H1 (cell line): ENCODE measurements around the gene HDAC10. TPM values are rescaled to one million over a fixed set of nuclear protein-coding genes. Genes with fewer than 3 reads are reported as not detected.

ENCODE experiments used
- CTCF ChIA-PET: fragments of 300-600 bp; sonication (Branson Sonifier 250); formaldehyde crosslinking; loops from one replicate; lab custom pipeline; 2021; ENCODE audit not compliant: partially characterized antibody; lab: Charles Lee
- POLR2A ChIA-PET: fragments of 300-600 bp; sonication (Branson Sonifier 250); formaldehyde crosslinking; loops from one replicate; lab custom pipeline; 2021; ENCODE audit warnings: inconsistent platforms; ENCODE audit not compliant: partially characterized antibody; lab: Charles Lee
- DNase-seq, 2 experiments: peaks; one replicate each; pipeline versions ENCODE4 v3.0.0 to v3.0.0-alpha.2; 2010 to 2022; ENCODE audit warnings: low spot score in 2 of 2, low read depth in 1 of 2, mixed read lengths in 1 of 2
- FAIRE-seq: peaks from 2 replicates; lab custom pipeline; 2011; peaks lifted over from hg19 to GRCh38; lab: Jason Lieb, UNC
- H2AFZ ChIP-seq: 2 replicates; pipeline ENCODE4 v1.8.1; 2012; ENCODE audit warnings: low read length, inconsistent platforms
- H2AK5ac ChIP-seq: 2 replicates; pipeline ENCODE4 v1.6.1; 2013; ENCODE audit warnings: low read depth, low read length
- H2BK120ac ChIP-seq: replicated peaks from 2 replicates; pipeline ENCODE3; 2013; ENCODE audit warnings: low read depth, low read length, inconsistent platforms
- H2BK12ac ChIP-seq: 2 replicates; pipeline ENCODE4 v1.6.1; 2013; ENCODE audit warnings: low read depth, low read length
- H2BK15ac ChIP-seq: 2 replicates; pipeline ENCODE4 v1.6.1; 2013; ENCODE audit warnings: low read length
- H2BK20ac ChIP-seq: 2 replicates; pipeline ENCODE4 v1.6.1; 2013; ENCODE audit warnings: low read length
- H2BK5ac ChIP-seq: 2 replicates; pipeline ENCODE4 v1.6.1; 2013; ENCODE audit warnings: low read depth, low read length
- H3K14ac ChIP-seq: 2 replicates; pipeline ENCODE4 v1.6.1; 2013; ENCODE audit warnings: inconsistent platforms; ENCODE audit not compliant: insufficient read length
- H3K18ac ChIP-seq: 2 replicates; pipeline ENCODE4 v1.6.1; 2013; ENCODE audit warnings: low read length; ENCODE audit errors: extremely low read depth
- H3K23ac ChIP-seq: 2 replicates; pipeline ENCODE4 v1.6.1; 2013; ENCODE audit warnings: inconsistent platforms; ENCODE audit not compliant: insufficient read length
- H3K23me2 ChIP-seq: 2 replicates; pipeline ENCODE4 v1.6.1; 2013; ENCODE audit warnings: low read depth, low read length
- H3K27ac ChIP-seq: 2 replicates; pipeline ENCODE4 v1.6.1; 2011; ENCODE audit warnings: low read depth, low read length, inconsistent platforms
- H3K27me3 ChIP-seq, 4 experiments: replicated peaks in 1 of 4; 1 replicate in 1 of 4; 2 replicates in 3 of 4; pipeline versions ENCODE4 v1.6.1 to v1.8.1; 2011 to 2013; ENCODE audit warnings: low read length in 3 of 4, mild to moderate bottlenecking in 3 of 4, inconsistent platforms in 2 of 4, mixed read lengths in 2 of 4, moderate library complexity in 1 of 4; ENCODE audit not compliant: control insufficient read depth in 3 of 4, insufficient read depth in 3 of 4; ENCODE audit errors: extremely low read depth in 1 of 4
- H3K36me3 ChIP-seq, 4 experiments: 2 replicates each; pipeline versions ENCODE4 v1.6.1 to v1.8.1; 2011 to 2013; ENCODE audit warnings: mild to moderate bottlenecking in 4 of 4, low read length in 3 of 4, moderate library complexity in 2 of 4, control low read depth in 1 of 4, inconsistent platforms in 1 of 4; ENCODE audit not compliant: insufficient read depth in 4 of 4, control insufficient read depth in 2 of 4
- H3K4ac ChIP-seq: replicated peaks from 2 replicates; pipeline ENCODE3; 2013; ENCODE audit warnings: low read length, low read depth, mixed read lengths, inconsistent platforms; ENCODE audit not compliant: insufficient read length
- H3K4me1 ChIP-seq, 4 experiments: replicated peaks in 1 of 4; 1 replicate in 1 of 4; 2 replicates in 3 of 4; pipeline versions ENCODE4 v1.6.1 to v1.8.1; 2011 to 2013; ENCODE audit warnings: low read length in 3 of 4, inconsistent platforms in 2 of 4, mixed read lengths in 1 of 4; ENCODE audit not compliant: insufficient read depth in 4 of 4, control insufficient read depth in 3 of 4
- H3K4me2 ChIP-seq, 2 experiments: 2 replicates each; pipeline versions ENCODE4 v1.6.1 to v1.8.1; 2011 to 2013; ENCODE audit warnings: low read depth in 2 of 2, low read length in 2 of 2, control low read depth in 1 of 2, inconsistent platforms in 1 of 2, mild to moderate bottlenecking in 1 of 2; ENCODE audit not compliant: insufficient read depth in 1 of 2
- H3K4me3 ChIP-seq, 4 experiments: fragments of 200-600, 300-600 bp in 1 of 4; sonication (generic), shearing (Covaris generic), sonication (Bioruptor Twin) in 1 of 4; 2 replicates each; pipeline versions ENCODE4 v1.5.1 to v1.8.1; 2011 to 2016; ENCODE audit warnings: low read length in 4 of 4, low read depth in 3 of 4, control low read depth in 2 of 4, inconsistent platforms in 2 of 4, mild to moderate bottlenecking in 2 of 4, mixed read lengths in 1 of 4, moderate library complexity in 1 of 4; ENCODE audit not compliant: insufficient read depth in 2 of 4; ENCODE audit errors: extremely low read depth in 1 of 4
- H3K56ac ChIP-seq: replicated peaks from 2 replicates; pipeline ENCODE3; 2013; ENCODE audit warnings: low read depth, mild to moderate bottlenecking, mixed read lengths, low read length, inconsistent platforms; ENCODE audit not compliant: insufficient read length
- H3K79me1 ChIP-seq: 2 replicates; pipeline ENCODE4 v1.6.1; 2013; ENCODE audit warnings: low read depth, low read length, control low read depth
- H3K79me2 ChIP-seq, 2 experiments: 2 replicates each; pipeline versions ENCODE4 v1.6.1 to v1.8.1; 2012 to 2013; ENCODE audit warnings: low read length in 2 of 2, mild to moderate bottlenecking in 2 of 2, inconsistent platforms in 1 of 2; ENCODE audit not compliant: insufficient read depth in 2 of 2, control insufficient read depth in 1 of 2
- H3K9ac ChIP-seq, 4 experiments: replicated peaks in 1 of 4; 1 replicate in 1 of 4; 2 replicates in 3 of 4; pipeline versions ENCODE4 v1.6.1 to v1.8.1; 2011 to 2013; ENCODE audit warnings: low read depth in 3 of 4, low read length in 3 of 4, control low read depth in 2 of 4, mild to moderate bottlenecking in 2 of 4, moderate library complexity in 2 of 4, inconsistent platforms in 1 of 4; ENCODE audit errors: extremely low read depth in 1 of 4
- H3K9me3 ChIP-seq, 2 experiments: 2 replicates each; pipeline versions ENCODE4 v1.6.1 to v1.8.1; 2012 to 2013; ENCODE audit warnings: mild to moderate bottlenecking in 2 of 2, moderate library complexity in 2 of 2, control low read depth in 1 of 2, inconsistent platforms in 1 of 2, low read depth in 1 of 2, low read length in 1 of 2, mixed read lengths in 1 of 2; ENCODE audit not compliant: insufficient read depth in 2 of 2
- H4K20me1 ChIP-seq, 2 experiments: replicated peaks in 1 of 2; 2 replicates each; pipeline versions ENCODE3 to v1.8.1; 2011 to 2013; ENCODE audit warnings: inconsistent platforms in 2 of 2, low read length in 2 of 2, mild to moderate bottlenecking in 1 of 2; ENCODE audit not compliant: insufficient read depth in 2 of 2, control insufficient read depth in 1 of 2
- H4K5ac ChIP-seq: 2 replicates; pipeline ENCODE4 v1.6.1; 2013; ENCODE audit warnings: low read length, low read depth, mixed read lengths, inconsistent platforms; ENCODE audit not compliant: insufficient read length
- H4K8ac ChIP-seq: 2 replicates; pipeline ENCODE4 v1.8.0; 2013; ENCODE audit warnings: mild to moderate bottlenecking, moderate library complexity, low read length, inconsistent platforms; ENCODE audit not compliant: insufficient read depth; ENCODE audit errors: extremely low read depth
- H4K91ac ChIP-seq: replicated peaks from 2 replicates; pipeline ENCODE3; 2013; ENCODE audit warnings: low read length, mixed read lengths, inconsistent platforms; ENCODE audit not compliant: insufficient read length
- BACH1 ChIP-seq: IDR thresholded peaks from 2 replicates; pipeline ENCODE4 v1.6.1; 2012; ENCODE audit warnings: low read length, improper control_type of control experiment
- CHD1 ChIP-seq: IDR thresholded peaks from 2 replicates; pipeline ENCODE4 v1.6.1; 2012; ENCODE audit warnings: low read depth, low read length, improper control_type of control experiment
- CTBP2 ChIP-seq: IDR thresholded peaks from 2 replicates; pipeline ENCODE4 v1.7.0; 2011; ENCODE audit warnings: borderline replicate concordance, mild to moderate bottlenecking, moderate library complexity, mixed read lengths, low read length; ENCODE audit not compliant: insufficient read depth, insufficient read length
- EZH2 ChIP-seq: fragments of 200-600 bp; sonication (generic); IDR thresholded peaks from 2 replicates; pipeline ENCODE4 v1.7.1; 2012; ENCODE audit warnings: low read depth, mild to moderate bottlenecking, moderate library complexity, low read length, inconsistent platforms; ENCODE audit not compliant: severe bottlenecking
- HDAC2 ChIP-seq, 2 experiments: fragments of 300-600 bp in 1 of 2; sonication (generic) in 1 of 2; IDR thresholded peaks; 2 replicates each; pipeline ENCODE4 v1.6.1; 2011 to 2012; ENCODE audit warnings: low read depth in 2 of 2, low read length in 2 of 2, mild to moderate bottlenecking in 2 of 2, moderate library complexity in 2 of 2, borderline replicate concordance in 1 of 2, inconsistent platforms in 1 of 2
- NANOG ChIP-seq: IDR thresholded peaks from 2 replicates; pipeline ENCODE4 v1.6.1; 2011; ENCODE audit warnings: low read length, low read depth, mild to moderate bottlenecking, inconsistent platforms; ENCODE audit not compliant: insufficient read depth, poor library complexity, severe bottlenecking
- POLR2A ChIP-seq, 2 experiments: IDR thresholded peaks; 1 replicate in 1 of 2; 2 replicates in 1 of 2; pipeline ENCODE4 v1.6.1; 2011; ENCODE audit warnings: low read depth in 2 of 2, low read length in 2 of 2, mild to moderate bottlenecking in 2 of 2; ENCODE audit errors: control extremely low read depth in 1 of 2
- RNF2 ChIP-seq: fragments of 200-900, 300-1000 bp; sonication (generic); IDR thresholded peaks from 2 replicates; pipeline ENCODE4 v1.7.1; 2016; ENCODE audit warnings: borderline replicate concordance, low read depth, mild to moderate bottlenecking, antibody characterized with exemption, low read length; ENCODE audit not compliant: poor library complexity, severe bottlenecking; ENCODE audit errors: missing control alignments
- SIN3A ChIP-seq, 2 experiments: IDR thresholded peaks in 1 of 2; conservative IDR thresholded peaks in 1 of 2; 2 replicates each; pipeline ENCODE4 v1.6.1; 2011 to 2012; ENCODE audit warnings: low read length in 2 of 2, improper control_type of control experiment in 1 of 2, low read depth in 1 of 2, mild to moderate bottlenecking in 1 of 2
- SP1 ChIP-seq: IDR thresholded peaks from 2 replicates; pipeline ENCODE4 v1.6.1; 2011; ENCODE audit warnings: low read depth, low read length
- WGBS, 2 experiments: shearing (Covaris generic) in 1 of 2; methylation state at CpG; one replicate each; pipeline versions ENCODE4 v1.1.6 to v1.1.7; 2013 to 2015; ENCODE audit warnings: low lambda C conversion rate in 2 of 2, mixed read lengths in 2 of 2, inconsistent platforms in 1 of 2, low coverage in 1 of 2, missing lambda C conversion rate in 1 of 2; ENCODE audit not compliant: insufficient replicate concordance in 2 of 2, insufficient coverage in 1 of 2, insufficient read length in 1 of 2; ENCODE audit errors: extremely low coverage in 1 of 2, missing lambda C conversion rate in 1 of 2; 5-methylcytosine and 5-hydroxymethylcytosine counted together
- polyA plus RNA-seq, 7 experiments: library from polyadenylated mRNA; depleted of rRNA in 3 of 7; stranded (reverse) in 5 of 7; unstranded in 2 of 7; fragments of >200 nt in 5 of 7; fragments of 200-250 nt in 2 of 7; gene quantifications; 1 replicate in 5 of 7; 2 replicates in 1 of 7; 4 replicates in 1 of 7; pipeline versions ENCODE4 v1.2.1 to v1.2.3, GENCODE V29; 2011 to 2013; ENCODE audit warnings: missing spikeins in 2 of 7, mixed read lengths in 2 of 7
- total RNA-seq: library from RNA; stranded (reverse); fragmentation: NEBNext Ultra II Directional; extraction: Animal tissue kit (Norgen Biotek cat#: 25700); gene quantifications from 2 replicates; pipeline ENCODE4 v1.2.1, GENCODE V29; 2021

The HDAC10 gene
- total and polyA plus RNA-seq, 2 of the 8 experiments (the other 6 are each of a cell fraction or from before 2014, with no cell fraction given), result 11.2 to 26.4 TPM

DNA sequence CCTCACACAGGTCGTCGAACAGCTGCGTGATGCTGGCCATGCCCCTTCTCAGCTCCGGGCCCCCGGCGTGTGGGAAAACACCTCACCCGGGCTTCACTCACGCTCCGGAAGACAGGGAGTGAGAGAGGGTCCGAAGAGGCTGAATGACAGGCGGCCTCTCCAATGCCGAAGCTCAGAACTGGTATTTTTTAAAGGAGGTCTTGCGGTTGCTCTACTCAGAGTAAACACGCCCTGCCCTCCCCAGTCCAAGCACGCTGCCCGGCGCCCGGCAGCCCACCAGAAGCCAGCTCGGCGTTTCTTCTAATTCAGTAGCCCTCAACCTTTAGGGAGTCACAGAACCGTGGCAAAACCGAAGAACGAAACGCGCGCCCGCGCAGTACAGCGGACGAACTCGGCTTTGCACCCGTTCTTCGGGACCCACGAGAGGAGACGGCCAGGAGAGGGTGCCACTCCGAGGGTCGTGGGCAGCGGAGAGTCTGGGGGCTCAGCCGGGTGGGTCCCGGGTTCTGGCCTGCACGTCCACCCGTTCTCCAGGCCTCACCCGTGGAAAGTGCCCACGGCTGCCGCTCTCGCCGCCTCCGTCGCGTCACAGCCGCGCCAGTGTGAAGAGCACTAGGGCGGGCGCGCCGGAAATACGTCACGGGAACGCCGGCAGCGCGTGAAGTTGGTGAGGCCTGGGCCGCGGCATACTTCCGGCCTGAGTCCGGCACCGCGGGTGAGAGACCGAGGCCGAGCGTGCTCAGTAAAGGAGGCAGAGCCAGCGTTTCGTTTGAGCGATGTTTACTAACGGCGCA is 6.4 kb downstream of the HDAC10 start, which contains the start of gene TUBGCP6:
TSS of gene TUBGCP6 (minus strand) at position 604 of the 794 bp plus-strand sequence. CDS start at position 40, 564 bp downstream.
- H2BK20ac ChIP-seq, result no peak within 1 kb of the TSS
- H3K56ac ChIP-seq, result peak within 1 kb of the TSS; percentile 42
- peak within 1 kb of the TSS; percentile 87 to 96 (median 90) for H3K4me3 ChIP-seq
- H4K5ac ChIP-seq, result peak within 1 kb of the TSS; percentile 87
- H2AFZ ChIP-seq, result peak within 1 kb of the TSS; percentile 79; the same call in 1 of the 2 replicates
- peak within 1 kb of the TSS; percentile 87 for H4K8ac ChIP-seq
- no peak within 1 kb of the TSS for H2BK15ac ChIP-seq
- peaks cover 4 to 30% of the 10 kb centered on the region in 2 experiments; a peak in 3 of 4 replicates for H3K79me2 ChIP-seq
- no peaks in the 10 kb centered on the region for H3K36me3 ChIP-seq
- H3K4ac ChIP-seq, result peak within 1 kb of the TSS; percentile 87
- H3K27ac ChIP-seq, result peak within 1 kb of the TSS; percentile 70
- peak; percentile 39 to 94 for DNase-seq
- no peak within 1 kb of the TSS; the same call in 1 of the 2 replicates for H2AK5ac ChIP-seq
- H2BK120ac ChIP-seq, result no peak within 1 kb of the TSS
- no peaks in the 10 kb centered on the region for H3K27me3 ChIP-seq
- H2BK5ac ChIP-seq, result peak within 1 kb of the TSS; percentile 89
- peak within 1 kb of the TSS; percentile 91 for H4K91ac ChIP-seq
- H3K4me1 ChIP-seq, result peaks cover 0 to 20% (median 14%) of the 10 kb centered on the region in 4 experiments; a peak in 6 of 7 replicates
- 3% methylated on average over 68 of the region's 76 CpGs; no CpG with 5 or more reads in 1 of the 2 experiments for WGBS, 2 experiments
- no peaks in the 10 kb centered on the region for H3K9me3 ChIP-seq
- H3K18ac ChIP-seq, result peak within 1 kb of the TSS; percentile 95
- peaks cover 11% of the 10 kb centered on the region for H3K23me2 ChIP-seq
- peak within 1 kb of the TSS; percentile 68 to 94 (median 80) for H3K9ac ChIP-seq
- no peak within 1 kb of the TSS for H3K23ac ChIP-seq
- POLR2A ChIA-PET, result interaction anchor here (0.6 to 1.6 kb wide), 12 partner anchors 9 to 205 kb away, joined by 3 to 5 read pairs (median 3); partner anchors contain the start of gene SELENOO
- CTCF ChIA-PET, result interaction anchor here (1.1 to 8.7 kb wide), 4 partner anchors 19 to 96 kb away, joined by 3 to 77 read pairs (median 4); no protein-coding TSS in a partner anchor
- H3K4me2 ChIP-seq, result peak within 1 kb of the TSS; percentile 92 to 97
- no peak within 1 kb of the TSS for H3K14ac ChIP-seq
- peaks cover 13% of the 10 kb centered on the region for H3K79me1 ChIP-seq
- H2BK12ac ChIP-seq, result no peak within 1 kb of the TSS; the same call in 1 of the 2 replicates
- FAIRE-seq, result no peak
- peaks cover 4 to 27% of the 10 kb centered on the region in 2 experiments for H4K20me1 ChIP-seq
- TF ChIP-seq BACH1 (peak; percentile 68), NANOG (no peak), EZH2 (no peak), SIN3A (conservative IDR thresholded peaks at IDR 0.05 in 1 of 2, IDR thresholded peaks at IDR 0.05 in 1 of 2; ENCODE audit: low read depth in 1 of 2, low read length in 2 of 2) (peak; percentile 16 to 82; a peak in 1 of 4 replicates), RNF2 (no peak), CTBP2 (no peak), SP1 (no peak), HDAC2 (IDR thresholded peaks at IDR 0.05; ENCODE audit: borderline replicate concordance in 1 of 2, low read depth in 2 of 2, low read length in 2 of 2) (peak in 1 of 2 experiments; percentile 88; a peak in 2 of 4 replicates), POLR2A (IDR thresholded peaks at IDR 0.05; ENCODE audit: control extremely low read depth in 1 of 2, low read depth in 2 of 2, low read length in 2 of 2) (peak in 1 of 2 experiments; percentile 90; a peak in 2 of 3 replicates), CHD1 (no peak)
